H9 (cell line): Measurements from ENCODE around the gene ANXA2. TPM values are rescaled to one million over a fixed set of nuclear protein-coding genes. Genes with fewer than 3 reads are reported as not detected.

Experiments
- DNase-seq: peaks from one replicate; pipeline ENCODE4 v3.0.0-alpha.2; 2017
- H2AFZ ChIP-seq: one replicate; pipeline ENCODE4 v1.6.1; 2013; ENCODE audit warnings: mild to moderate bottlenecking, low read length, control low read depth, moderate library complexity
- H2AK5ac ChIP-seq: 2 replicates; pipeline ENCODE4 v1.6.1; 2013; ENCODE audit warnings: low read length, control low read depth, mixed read lengths; ENCODE audit not compliant: insufficient read length
- H2BK120ac ChIP-seq: one replicate; pipeline ENCODE4 v1.6.1; 2013; ENCODE audit warnings: low read depth, mild to moderate bottlenecking, low read length, control low read depth, inconsistent platforms; ENCODE audit not compliant: poor library complexity, severe bottlenecking
- H2BK12ac ChIP-seq: 2 replicates; pipeline ENCODE4 v1.6.1; 2013; ENCODE audit warnings: low read length, control low read depth, mixed read lengths, low read depth; ENCODE audit not compliant: insufficient read length
- H2BK15ac ChIP-seq: 2 replicates; pipeline ENCODE4 v1.6.1; 2013; ENCODE audit warnings: low read depth, low read length, control low read depth
- H2BK20ac ChIP-seq: one replicate; pipeline ENCODE4 v1.6.1; 2013; ENCODE audit warnings: low read depth, mild to moderate bottlenecking, low read length, control low read depth, inconsistent platforms; ENCODE audit not compliant: poor library complexity, severe bottlenecking
- H2BK5ac ChIP-seq: 2 replicates; pipeline ENCODE4 v1.6.1; 2013; ENCODE audit warnings: low read length, control low read depth, mixed read lengths; ENCODE audit not compliant: insufficient read length
- H3K14ac ChIP-seq: 2 replicates; pipeline ENCODE4 v1.6.1; 2013; ENCODE audit warnings: low read length, control low read depth; ENCODE audit not compliant: insufficient read depth
- H3K18ac ChIP-seq: 2 replicates; pipeline ENCODE4 v1.6.1; 2013; ENCODE audit warnings: low read depth, mild to moderate bottlenecking, mixed read lengths, low read length, control low read depth; ENCODE audit not compliant: insufficient read length
- H3K23ac ChIP-seq: 2 replicates; pipeline ENCODE4 v1.6.1; 2013; ENCODE audit warnings: low read length, control low read depth, mixed read lengths, low read depth; ENCODE audit not compliant: insufficient read length
- H3K23me2 ChIP-seq: 2 replicates; pipeline ENCODE4 v1.6.1; 2013; ENCODE audit warnings: low read depth, mild to moderate bottlenecking, mixed read lengths, low read length, control low read depth; ENCODE audit not compliant: insufficient read length, poor library complexity, severe bottlenecking
- H3K27ac ChIP-seq: 2 replicates; pipeline ENCODE4 v1.5.1; 2013; ENCODE audit warnings: low read length, control low read depth, mixed read lengths, low read depth; ENCODE audit not compliant: insufficient read length
- H3K27me3 ChIP-seq: 2 replicates; pipeline ENCODE4 v1.6.1; 2013; ENCODE audit warnings: low read length, control low read depth, inconsistent platforms; ENCODE audit not compliant: insufficient read depth
- H3K4ac ChIP-seq: 2 replicates; pipeline ENCODE4 v1.6.1; 2013; ENCODE audit warnings: low read depth, mild to moderate bottlenecking, control low read depth, inconsistent platforms, low read length, moderate library complexity
- H3K4me1 ChIP-seq: 2 replicates; pipeline ENCODE4 v1.6.1; 2013; ENCODE audit warnings: low read length, control low read depth, inconsistent platforms; ENCODE audit not compliant: insufficient read depth
- H3K4me2 ChIP-seq: 2 replicates; pipeline ENCODE4 v1.6.1; 2013; ENCODE audit warnings: low read length, control low read depth, mixed read lengths; ENCODE audit not compliant: insufficient read length, insufficient read depth
- H3K56ac ChIP-seq: 2 replicates; pipeline ENCODE4 v1.6.1; 2013; ENCODE audit warnings: low read depth, mild to moderate bottlenecking, mixed read lengths, low read length, control low read depth; ENCODE audit not compliant: insufficient read length
- H3K79me1 ChIP-seq: 2 replicates; pipeline ENCODE4 v1.6.1; 2013; ENCODE audit warnings: low read depth, mild to moderate bottlenecking, moderate library complexity, low read length, control low read depth, inconsistent platforms; ENCODE audit not compliant: insufficient read depth, poor library complexity, severe bottlenecking
- H3K79me2 ChIP-seq: 2 replicates; pipeline ENCODE4 v1.6.1; 2013; ENCODE audit warnings: low read length, control low read depth, inconsistent platforms; ENCODE audit not compliant: insufficient read depth
- H3K9ac ChIP-seq: 2 replicates; pipeline ENCODE4 v1.6.1; 2013; ENCODE audit warnings: low read length, control low read depth, mixed read lengths; ENCODE audit not compliant: insufficient read length; ENCODE audit errors: extremely low read depth
- H3K9me3 ChIP-seq: one replicate; pipeline ENCODE4 v1.6.1; 2013; ENCODE audit warnings: low read depth, low read length, inconsistent platforms; ENCODE audit not compliant: control insufficient read depth
- H3T11ph ChIP-seq: one replicate; pipeline ENCODE4 v1.6.1; 2013; ENCODE audit warnings: mild to moderate bottlenecking, low read length, control low read depth, inconsistent platforms
- H4K20me1 ChIP-seq: one replicate; pipeline ENCODE4 v1.6.1; 2013; ENCODE audit not compliant: control insufficient read depth, insufficient read length, insufficient read depth
- H4K5ac ChIP-seq: 2 replicates; pipeline ENCODE4 v1.6.1; 2013; ENCODE audit warnings: low read depth, mild to moderate bottlenecking, mixed read lengths, low read length, control low read depth; ENCODE audit not compliant: insufficient read length
- H4K8ac ChIP-seq: replicated peaks from 2 replicates; pipeline ENCODE4 v1.6.1; 2013; ENCODE audit warnings: low read length, control low read depth, mixed read lengths, low read depth; ENCODE audit not compliant: insufficient read length
- H4K91ac ChIP-seq: 2 replicates; pipeline ENCODE4 v1.6.1; 2013; ENCODE audit warnings: low read depth, mild to moderate bottlenecking, moderate library complexity, mixed read lengths, low read length, control low read depth; ENCODE audit not compliant: insufficient read length
- H3K27ac Mint-ChIP-seq, 3 experiments: 2 replicates in 2 of 3; 3 replicates in 1 of 3; pipeline ENCODE4 v1.8.0; 2020 to 2021; ENCODE audit warnings: mixed read lengths in 3 of 3, mild to moderate bottlenecking in 1 of 3, moderate library complexity in 1 of 3
- H3K27me3 Mint-ChIP-seq: 2 replicates; pipeline ENCODE4 v1.8.0; 2021; ENCODE audit warnings: low read depth, mild to moderate bottlenecking, moderate library complexity, mixed read lengths
- H3K36me3 Mint-ChIP-seq, 3 experiments: 2 replicates in 2 of 3; 3 replicates in 1 of 3; pipeline ENCODE4 v1.8.0; 2020 to 2021; ENCODE audit warnings: low read depth in 3 of 3, mixed read lengths in 3 of 3; ENCODE audit not compliant: insufficient read depth in 1 of 3
- H3K4me1 Mint-ChIP-seq, 2 experiments: 2 replicates each; pipeline ENCODE4 v1.8.0; 2020; ENCODE audit warnings: mixed read lengths in 2 of 2
- H3K4me3 Mint-ChIP-seq, 2 experiments: 2 replicates in 1 of 2; 3 replicates in 1 of 2; pipeline ENCODE4 v1.8.0; 2020 to 2021; ENCODE audit warnings: mild to moderate bottlenecking in 2 of 2, mixed read lengths in 2 of 2, moderate library complexity in 1 of 2
- H3K9me3 Mint-ChIP-seq, 2 experiments: 2 replicates in 1 of 2; 3 replicates in 1 of 2; pipeline ENCODE4 v1.8.0; 2020; ENCODE audit warnings: mild to moderate bottlenecking in 2 of 2, mixed read lengths in 2 of 2, moderate library complexity in 1 of 2
- WGBS: extraction: QIAGEN DNeasy Blood & Tissue Kit; methylation state at CpG from one replicate; pipeline ENCODE4 v1.1.7; 2013; ENCODE audit warnings: missing lambda C conversion rate, low lambda C conversion rate, mixed read lengths; ENCODE audit not compliant: insufficient read length; ENCODE audit errors: extremely low coverage; 5-methylcytosine and 5-hydroxymethylcytosine counted together
- total RNA-seq: library from RNA; stranded (reverse); gene quantifications from 2 replicates; pipeline ENCODE4 v1.2.1, GENCODE V29; 2021
- TF ChIP-seq, protein P1 (sequence below): fragments of 200-600 bp; sonication (generic); conservative IDR thresholded peaks from 3 replicates; pipeline ENCODE4 v1.8.0; 2021; ENCODE audit warnings: antibody characterized with exemption, mild to moderate bottlenecking

ANXA2 gene
- total RNA-seq, 1 experiment from 2014 or later, result 126 TPM

DNA sequence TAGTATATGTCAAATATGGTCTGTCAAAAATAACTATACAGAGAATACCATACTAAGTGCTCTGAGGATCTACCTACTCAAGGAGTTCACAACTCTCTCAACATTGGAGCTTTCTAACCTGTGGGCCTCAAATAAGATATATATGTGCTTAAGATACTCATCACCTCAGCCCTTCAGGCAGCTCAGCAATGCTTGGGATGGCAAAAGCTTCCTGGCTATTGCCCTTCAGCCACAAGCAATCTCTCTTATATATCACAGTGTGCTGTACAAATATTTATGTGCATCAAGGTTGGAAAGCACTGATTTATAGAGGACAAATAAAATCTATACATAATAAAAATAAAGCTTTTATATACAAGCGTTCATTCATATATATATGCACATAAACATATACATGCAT, 40.9 kb upstream of the ANXA2 start:
- Histone ChIP-seq H4K20me1 (no peaks in the 10 kb centered on the region), H2BK20ac (no peak overlapping the region), H3K79me2 (no peaks in the 10 kb centered on the region), H2BK120ac (no peak overlapping the region), H3K4me1 (no peaks in the 10 kb centered on the region), H2AK5ac (no peak overlapping the region), H2AFZ (no peak overlapping the region), H3K14ac (no peak overlapping the region), H3K18ac (no peak overlapping the region), H3K4ac (no peak overlapping the region), H4K5ac (no peak overlapping the region), H3K27me3 (no peaks in the 10 kb centered on the region), H3K23me2 (no peaks in the 10 kb centered on the region), H3K27ac (no peak overlapping the region), H4K8ac (no peak overlapping the region), H3K56ac (no peak overlapping the region), H3K23ac (no peak overlapping the region), H3T11ph (no peak overlapping the region), H2BK5ac (no peak overlapping the region), H2BK15ac (no peak overlapping the region), H2BK12ac (no peak overlapping the region), H3K4me2 (no peak overlapping the region), H3K9me3 (no peaks in the 10 kb centered on the region), H4K91ac (no peak overlapping the region), H3K9ac (no peak overlapping the region), H3K79me1 (no peaks in the 10 kb centered on the region)
- Mint-ChIP-seq H3K27me3 (no peaks in the 10 kb centered on the region), H3K4me1 (no peaks in the 10 kb centered on the region), H3K36me3 (peaks cover 0 to 28% (median 23%) of the 10 kb centered on the region in 3 experiments; a peak in 5 of 7 replicates), H3K9me3 (no peaks in the 10 kb centered on the region), H3K27ac (no peak overlapping the region), H3K4me3 (no peak overlapping the region)
- DNase-seq, result no peak
- TF ChIP-seq, protein P1, sequence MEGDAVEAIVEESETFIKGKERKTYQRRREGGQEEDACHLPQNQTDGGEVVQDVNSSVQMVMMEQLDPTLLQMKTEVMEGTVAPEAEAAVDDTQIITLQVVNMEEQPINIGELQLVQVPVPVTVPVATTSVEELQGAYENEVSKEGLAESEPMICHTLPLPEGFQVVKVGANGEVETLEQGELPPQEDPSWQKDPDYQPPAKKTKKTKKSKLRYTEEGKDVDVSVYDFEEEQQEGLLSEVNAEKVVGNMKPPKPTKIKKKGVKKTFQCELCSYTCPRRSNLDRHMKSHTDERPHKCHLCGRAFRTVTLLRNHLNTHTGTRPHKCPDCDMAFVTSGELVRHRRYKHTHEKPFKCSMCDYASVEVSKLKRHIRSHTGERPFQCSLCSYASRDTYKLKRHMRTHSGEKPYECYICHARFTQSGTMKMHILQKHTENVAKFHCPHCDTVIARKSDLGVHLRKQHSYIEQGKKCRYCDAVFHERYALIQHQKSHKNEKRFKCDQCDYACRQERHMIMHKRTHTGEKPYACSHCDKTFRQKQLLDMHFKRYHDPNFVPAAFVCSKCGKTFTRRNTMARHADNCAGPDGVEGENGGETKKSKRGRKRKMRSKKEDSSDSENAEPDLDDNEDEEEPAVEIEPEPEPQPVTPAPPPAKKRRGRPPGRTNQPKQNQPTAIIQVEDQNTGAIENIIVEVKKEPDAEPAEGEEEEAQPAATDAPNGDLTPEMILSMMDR, result no peak
- no CpG with 5 or more reads among the region's 1 CpG for WGBS
